HG03045 (cell line): ENCODE measurements around the gene LHX4.

Experiments used
- ATAC-seq: cut with Tn5 transposase; IDR thresholded peaks from one replicate; pipeline ENCODE4 v1.9.1; 2021; ENCODE audit warnings: mild to moderate bottlenecking, moderate library complexity; ENCODE audit not compliant: unreplicated experiment

LHX4 gene

DNA sequence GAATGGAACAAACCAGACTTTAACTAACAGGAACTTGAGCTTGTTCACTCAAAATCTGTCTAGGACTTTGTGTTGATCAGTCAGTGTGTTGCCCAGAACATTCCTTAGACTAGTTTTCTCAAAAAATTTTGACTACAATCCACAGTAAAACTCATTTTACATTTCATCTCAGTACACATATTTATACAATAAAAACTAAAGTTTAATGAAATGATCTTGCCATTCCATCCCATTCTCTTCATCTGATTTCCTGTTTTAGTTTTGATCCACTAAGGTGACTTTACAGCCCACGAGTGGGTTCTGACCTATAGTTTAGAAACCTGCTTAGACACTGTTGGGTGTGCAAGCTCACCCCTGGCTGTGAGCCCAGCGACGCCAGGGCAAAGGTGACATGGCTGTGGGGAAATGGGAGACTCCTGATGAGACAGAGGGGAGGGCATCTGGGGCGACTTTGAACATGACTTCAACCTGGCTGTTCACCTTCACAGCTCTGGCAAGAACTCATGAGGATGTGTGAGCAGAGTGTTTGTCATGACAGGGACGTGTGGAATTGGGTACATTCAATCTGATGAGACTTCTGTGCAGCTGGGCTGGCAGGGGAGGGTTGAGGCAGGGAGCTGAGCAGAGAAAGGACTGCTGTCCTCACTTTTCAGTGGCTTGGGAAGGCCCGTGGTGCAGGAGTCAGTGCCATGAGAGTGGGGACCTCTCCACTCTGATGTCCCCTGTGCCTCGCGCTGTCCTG lies 40.6 kb downstream of the LHX4 start:
- no peak for ATAC-seq

DNA sequence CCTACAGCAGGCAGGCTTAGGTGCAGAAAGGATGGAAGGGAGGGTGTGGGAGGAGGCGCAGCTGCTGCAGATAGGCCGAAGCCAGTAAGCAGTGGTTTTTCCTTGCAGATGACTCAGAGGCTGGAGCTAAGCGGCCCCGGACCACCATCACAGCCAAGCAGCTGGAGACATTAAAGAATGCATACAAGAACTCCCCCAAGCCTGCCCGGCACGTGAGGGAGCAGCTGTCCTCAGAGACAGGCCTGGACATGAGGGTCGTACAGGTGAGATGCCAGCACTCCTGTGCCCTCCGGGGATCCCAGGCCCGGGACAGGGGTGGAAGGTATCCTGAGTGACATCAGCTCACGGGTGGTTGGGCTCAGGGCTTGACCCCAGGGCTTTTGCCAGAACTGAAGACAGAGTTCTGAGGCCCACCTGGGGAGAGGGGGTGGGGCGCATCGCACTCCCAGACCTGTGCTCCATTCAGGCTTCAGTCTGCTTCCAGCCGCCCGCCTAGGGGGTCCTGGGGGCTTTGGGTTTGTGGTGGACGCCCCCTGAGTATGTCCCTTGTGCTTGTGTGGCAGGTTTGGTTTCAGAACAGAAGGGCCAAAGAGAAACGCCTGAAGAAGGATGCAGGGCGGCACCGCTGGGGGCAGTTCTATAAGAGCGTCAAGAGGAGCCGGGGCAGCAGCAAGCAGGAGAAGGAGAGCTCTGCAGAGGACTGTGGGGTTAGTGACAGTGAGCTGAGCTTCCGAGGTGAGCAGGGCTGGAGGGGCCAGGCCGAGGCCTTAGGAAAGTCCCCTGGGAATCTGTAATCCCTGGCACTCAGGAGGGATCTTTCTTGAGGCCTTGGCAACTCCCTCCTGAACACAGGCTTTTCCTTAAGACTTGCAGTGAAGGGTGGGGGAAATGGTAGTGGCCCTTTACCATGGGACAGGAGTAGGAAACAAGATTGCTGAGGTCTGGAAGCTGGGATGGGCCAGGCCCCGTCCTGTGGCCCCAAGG lies 41.5 kb downstream of the LHX4 start:
- ATAC-seq = no peak

DNA sequence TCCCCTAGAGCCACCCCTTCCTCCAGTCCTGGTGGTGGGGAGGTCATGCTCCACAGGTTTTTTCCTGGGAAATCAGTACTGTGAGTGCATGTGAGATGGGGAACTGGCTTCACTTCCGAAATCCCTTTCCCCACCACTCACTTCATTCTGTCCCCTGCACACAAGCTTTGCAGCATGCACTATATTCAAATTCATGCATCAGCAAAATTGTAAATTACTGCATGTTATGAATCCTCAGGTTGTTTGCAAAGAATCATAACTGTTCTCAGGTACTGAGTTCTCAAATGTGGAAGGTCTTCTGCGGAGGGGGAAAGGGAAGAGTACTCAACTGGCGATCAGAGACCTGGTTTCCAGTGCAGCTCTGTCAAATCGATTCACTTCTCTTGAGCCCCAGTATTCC lies 42.3 kb downstream of the LHX4 start:
- no peak for ATAC-seq

DNA sequence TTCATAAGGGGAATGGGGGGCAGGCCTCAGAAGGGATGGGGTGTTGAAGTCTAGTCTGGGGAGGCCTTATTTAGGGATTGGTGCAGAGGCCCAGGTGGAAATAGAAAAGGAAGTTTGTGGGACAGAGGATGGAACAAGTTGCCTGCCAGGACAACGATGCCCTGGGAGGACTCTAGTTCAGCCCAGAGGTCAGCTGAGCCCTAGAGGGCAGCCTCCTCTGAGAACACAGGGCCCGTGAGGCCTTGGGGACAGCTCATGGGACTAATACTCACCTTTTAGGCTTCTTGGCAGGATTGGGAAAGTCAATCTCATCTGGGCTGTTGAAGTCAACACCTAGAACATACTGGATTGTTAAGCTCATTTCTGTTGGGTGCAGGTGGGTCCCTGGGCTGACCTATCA lies 43.0 kb downstream of the LHX4 start:
- ATAC-seq = no peak

DNA sequence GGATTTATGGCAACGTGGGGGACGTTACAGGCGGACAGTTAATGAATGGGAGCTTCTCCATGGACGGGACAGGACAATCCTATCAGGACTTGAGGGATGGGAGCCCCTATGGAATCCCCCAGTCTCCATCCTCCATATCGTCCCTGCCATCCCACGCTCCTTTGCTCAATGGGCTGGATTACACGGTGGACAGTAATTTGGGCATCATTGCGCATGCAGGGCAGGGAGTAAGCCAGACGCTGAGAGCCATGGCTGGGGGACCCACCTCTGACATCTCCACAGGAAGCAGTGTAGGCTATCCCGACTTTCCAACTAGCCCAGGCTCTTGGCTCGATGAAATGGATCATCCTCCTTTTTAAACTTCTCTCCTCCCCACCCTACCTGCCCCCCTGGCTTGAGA lies 44.2 kb downstream of the LHX4 start:
- no peak for ATAC-seq

DNA sequence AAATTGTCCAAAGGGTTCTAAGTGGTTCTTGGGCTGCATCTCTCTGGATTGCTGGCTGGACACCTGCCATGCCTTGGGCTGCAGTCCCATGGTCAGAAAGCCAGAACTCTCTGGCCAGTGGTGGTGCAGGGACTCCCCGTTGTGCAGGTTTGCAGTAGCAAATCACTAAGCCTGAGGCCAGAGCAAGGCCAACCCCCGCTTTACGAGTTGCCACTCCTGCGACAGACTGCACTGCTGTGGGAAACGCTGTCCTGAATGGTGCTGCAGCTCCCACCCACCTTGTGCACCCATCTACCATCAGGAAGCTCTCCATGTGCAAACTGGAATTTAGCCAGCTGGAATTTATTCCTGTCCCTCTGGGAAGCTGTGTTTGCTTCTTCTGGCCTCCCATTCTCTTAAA lies 45.7 kb downstream of the LHX4 start:
- ATAC-seq = no peak

DNA sequence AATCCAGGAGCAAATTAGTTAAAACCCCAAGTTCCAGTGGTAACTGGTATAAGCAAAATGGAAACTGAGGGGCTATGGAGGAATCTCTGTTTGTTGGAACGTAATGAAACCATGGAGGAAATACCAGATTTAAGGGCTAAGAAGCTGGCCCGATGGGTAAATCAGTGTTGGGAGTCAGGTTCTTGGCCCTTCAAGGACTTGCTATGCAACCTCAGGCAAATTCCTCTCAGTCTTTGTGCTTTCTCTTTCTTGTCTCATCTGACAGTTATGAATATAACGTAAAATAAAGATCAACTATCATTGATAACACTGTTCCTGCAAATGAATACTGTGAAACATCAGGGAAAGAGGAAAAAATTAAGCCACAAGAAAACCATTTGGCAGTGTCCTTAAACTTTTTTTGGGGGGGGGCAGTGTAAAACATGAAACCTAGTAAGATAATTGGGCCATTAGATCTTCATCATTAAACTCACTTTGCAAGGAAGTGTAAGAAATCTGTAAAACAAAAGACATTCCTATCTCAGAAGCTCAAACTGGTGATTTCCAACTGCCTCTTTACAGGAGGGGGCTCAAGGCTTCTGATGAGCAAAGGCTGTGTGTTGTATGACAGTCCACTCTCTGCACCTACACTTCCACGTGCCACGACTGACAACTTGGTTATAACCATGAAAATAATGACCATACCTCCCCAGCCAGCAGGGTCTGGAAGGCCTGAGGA lies 47.6 kb downstream of the LHX4 start:
- ATAC-seq = no peak

DNA sequence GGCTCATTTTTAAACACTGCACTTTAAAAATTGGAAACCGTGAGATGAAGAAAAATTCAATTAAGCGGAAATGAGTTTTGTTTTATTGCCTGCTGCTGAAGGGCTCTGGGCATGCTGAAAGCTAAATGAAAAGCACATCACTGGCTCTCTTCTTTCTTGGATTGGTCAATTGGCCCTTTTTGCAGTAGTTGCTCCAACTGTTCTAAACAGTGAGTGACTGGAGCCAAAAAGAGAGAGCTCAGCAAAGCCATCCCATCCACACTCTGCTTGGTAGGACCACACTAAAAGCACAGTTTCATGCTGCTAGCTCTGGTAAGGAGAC lies 48.1 kb downstream of the LHX4 start:
- ATAC-seq = no peak

DNA sequence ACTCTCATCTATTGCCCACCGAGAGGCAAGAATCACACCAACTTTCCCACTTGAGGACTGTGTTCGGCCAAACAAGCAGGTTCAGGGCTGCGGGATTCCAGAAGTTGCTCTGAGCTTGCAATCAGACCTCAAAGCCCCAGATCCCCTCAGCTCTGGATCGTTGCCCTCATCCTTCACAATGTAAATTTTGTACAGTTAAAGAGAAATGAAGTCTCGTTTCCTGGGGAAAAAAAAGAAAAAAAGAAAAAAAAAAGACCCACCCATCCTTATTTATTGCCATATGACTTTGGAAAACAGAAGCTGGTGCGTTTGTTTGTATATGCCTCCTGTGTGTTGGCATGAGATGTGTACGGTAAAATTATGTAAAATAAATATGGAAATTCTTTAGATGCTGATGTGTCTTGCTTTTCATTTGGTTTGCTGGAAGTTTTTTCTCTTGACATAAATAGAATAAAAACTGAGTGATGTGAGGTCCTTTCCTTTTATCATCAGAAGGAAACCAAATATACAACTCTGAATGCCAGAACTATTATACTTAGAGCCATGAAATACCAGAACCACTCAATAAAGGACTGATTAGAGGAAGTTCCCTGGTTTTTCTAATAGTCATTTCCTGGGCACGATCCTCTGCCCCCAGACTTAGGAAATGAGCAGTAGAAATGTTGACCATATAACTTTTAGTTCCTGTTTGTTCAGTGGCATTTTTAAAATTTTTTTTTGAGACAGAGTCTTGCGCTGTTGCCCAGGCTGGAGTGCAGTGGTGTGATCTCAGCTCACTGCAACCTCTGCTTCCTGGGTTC lies 48.7 kb downstream of the LHX4 start:
- no peak for ATAC-seq

DNA sequence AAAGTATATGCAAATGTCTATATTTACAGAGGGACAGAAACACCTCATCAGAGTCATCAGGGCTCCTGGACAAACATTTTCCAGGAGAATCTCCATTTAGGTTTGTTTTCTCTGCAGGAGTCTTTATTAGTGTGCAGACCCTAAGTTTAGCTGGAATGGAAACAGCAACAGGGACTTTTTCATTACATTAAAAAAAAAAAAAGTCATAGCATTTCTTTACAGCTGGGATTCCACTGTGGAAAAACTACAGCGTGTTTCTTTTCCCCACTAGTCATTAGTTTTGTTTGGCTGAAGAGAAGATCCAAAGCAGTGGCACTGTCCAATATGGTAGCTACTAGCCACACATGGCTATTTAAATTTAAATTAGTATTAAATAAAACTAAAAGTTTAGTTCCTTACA lies 49.6 kb downstream of the LHX4 start:
- no peak for ATAC-seq

DNA sequence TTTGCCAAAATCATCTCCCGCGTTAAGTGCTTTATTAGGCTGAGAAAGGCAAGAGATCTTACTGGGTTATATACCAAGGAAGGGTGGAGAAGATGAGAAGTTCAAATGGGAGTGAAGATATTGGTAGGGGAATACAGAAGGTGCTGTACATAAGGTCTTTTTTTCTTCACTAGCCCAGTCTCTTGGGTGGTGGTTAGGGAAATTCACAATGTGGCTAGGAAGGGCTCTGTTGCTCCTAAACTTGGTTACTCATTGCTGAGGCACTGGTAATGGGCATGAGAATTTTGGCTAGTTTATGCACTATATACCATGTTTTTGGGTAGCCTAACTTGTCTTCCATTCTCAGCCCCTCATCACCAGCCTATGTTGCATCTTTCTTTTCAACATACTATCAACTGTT lies 50.6 kb downstream of the LHX4 start:
- no peak for ATAC-seq

DNA sequence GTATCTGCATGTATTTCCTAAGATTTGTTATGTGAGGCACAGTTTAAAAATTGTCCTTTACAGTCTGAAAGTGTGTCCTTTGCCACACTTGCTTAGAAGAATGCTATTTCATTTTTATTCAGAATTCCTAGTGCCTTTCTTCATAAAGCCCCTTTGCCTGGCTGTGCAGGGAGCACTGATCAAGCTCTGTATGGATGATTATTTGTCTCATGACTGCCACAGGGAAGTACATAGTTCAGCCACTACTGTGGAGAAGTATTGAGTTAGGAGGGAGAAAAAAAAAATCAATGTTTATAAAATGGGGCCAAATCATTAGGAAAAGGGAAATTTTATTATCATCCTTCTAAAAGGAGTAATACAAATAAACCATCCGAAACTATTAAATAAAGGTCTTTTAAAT lies 51.4 kb downstream of the LHX4 start:
- ATAC-seq = no peak

DNA sequence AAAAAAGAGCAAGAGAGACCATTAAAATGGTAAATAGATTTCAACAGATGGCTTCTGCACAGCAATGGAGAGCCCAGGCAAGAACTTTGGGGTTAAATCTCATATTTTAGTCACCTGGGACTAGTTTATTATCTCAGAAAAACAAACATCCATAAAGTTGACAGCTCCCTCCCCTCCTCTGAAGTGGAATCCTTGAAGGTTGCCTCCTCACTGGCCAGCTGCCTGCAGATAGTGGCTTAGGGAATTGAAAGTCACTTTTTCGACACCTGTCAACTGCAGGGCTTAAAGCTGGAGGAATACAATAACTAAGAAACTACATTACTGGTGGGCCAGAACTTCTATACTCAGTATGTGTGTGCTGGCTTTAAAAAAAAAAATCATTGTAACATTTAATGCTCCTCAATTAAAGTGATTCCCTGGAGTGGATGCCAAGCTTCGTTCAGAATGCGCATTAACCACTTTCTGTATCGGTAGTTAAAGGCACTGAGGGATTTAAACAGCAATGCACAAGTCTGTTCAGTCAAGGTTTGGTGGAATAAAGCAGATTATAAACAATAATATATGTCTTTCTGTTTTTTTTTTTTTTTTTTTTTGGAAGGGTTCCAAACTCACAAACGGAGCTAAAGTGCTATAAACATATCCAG lies 52.5 kb downstream of the LHX4 start:
- no peak for ATAC-seq

DNA sequence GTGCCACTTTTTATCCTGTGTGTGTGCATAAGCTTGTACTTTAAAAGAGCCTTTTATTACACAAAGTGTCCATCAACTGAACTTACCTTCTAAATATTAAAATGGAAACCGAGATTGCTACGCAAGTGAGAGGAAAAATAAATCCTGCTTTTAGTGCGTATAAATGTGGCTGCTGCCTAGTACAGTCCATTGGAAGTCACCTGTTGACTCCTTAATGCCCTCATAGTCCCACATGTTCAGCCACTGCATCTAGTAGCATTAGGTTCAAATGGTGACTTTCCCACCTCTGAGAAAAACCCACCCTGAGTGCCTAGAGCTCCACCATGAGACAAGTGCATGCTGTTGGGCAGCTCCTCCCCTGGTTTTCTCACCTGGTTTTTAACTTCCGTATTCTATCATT lies 53.0 kb downstream of the LHX4 start:
- ATAC-seq = no peak

DNA sequence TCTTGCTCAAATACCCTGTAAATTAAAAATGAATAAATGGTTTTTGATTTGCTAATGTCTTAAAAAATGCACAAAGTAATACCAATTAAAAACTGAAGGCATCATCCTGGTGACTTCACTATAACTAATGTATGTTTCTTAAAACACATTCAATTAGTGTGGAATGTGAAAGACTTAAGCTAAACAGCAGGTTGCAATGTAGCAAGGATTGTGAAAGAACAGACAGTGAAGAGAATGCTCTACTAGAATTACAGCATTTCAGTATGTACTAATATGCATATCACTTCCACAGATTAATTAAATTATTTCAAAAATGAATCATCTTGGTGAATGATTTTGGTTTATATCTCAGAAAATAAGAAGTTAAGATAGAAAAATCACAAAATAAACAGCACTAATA lies 56.4 kb downstream of the LHX4 start:
- ATAC-seq = no peak

DNA sequence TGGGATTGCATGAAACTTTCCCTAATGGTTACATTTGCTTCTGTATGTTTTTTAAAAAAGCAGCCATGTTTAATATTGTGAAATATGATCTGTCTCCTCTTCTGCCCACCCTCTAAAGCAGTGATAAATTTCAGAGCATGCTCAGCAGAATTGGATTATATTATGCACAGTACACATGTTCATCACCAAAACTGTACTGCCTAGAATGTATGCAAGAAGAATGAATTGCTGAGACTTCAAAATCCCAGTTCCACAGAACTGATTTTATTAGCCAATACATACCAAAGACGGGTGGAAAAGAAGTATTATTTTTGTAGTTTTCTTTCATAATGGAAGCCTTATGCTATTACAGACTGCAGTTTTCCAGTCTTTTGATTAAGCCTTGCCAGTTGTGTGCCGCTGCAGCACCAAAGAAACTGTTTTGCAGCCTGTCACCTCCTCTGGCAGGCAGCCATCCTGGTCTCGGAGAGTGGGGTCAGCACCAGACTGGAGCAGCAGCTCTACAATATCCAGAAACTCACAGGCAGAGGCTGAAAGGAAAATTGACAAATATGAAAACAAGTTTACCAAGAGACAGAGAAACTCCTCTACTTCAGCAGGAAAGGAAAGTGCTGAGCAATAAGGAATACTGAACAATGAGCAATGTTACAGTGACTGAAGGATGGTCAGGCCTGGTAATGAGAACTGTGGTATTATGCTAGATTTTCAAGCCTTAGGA lies 58.1 kb downstream of the LHX4 start:
- ATAC-seq = no peak

DNA sequence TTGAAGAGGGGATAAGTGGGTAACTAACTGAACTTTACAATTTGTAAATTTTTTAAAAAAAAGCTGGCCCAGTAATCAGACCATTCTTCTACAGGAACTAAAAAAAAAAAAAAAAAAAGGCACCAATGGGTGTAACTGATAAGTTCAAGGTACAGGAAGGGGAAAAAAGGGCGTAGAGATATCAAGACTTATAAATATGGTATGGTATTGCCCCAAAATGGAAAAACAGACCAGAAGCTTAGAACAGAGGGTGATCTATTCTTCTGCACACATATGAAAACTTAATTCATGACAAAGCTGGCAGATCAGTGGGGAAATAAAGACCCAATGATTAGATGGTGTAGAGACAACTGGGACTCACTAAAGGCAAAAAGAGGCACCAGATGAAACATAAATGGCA lies 58.9 kb downstream of the LHX4 start:
- no peak for ATAC-seq

DNA sequence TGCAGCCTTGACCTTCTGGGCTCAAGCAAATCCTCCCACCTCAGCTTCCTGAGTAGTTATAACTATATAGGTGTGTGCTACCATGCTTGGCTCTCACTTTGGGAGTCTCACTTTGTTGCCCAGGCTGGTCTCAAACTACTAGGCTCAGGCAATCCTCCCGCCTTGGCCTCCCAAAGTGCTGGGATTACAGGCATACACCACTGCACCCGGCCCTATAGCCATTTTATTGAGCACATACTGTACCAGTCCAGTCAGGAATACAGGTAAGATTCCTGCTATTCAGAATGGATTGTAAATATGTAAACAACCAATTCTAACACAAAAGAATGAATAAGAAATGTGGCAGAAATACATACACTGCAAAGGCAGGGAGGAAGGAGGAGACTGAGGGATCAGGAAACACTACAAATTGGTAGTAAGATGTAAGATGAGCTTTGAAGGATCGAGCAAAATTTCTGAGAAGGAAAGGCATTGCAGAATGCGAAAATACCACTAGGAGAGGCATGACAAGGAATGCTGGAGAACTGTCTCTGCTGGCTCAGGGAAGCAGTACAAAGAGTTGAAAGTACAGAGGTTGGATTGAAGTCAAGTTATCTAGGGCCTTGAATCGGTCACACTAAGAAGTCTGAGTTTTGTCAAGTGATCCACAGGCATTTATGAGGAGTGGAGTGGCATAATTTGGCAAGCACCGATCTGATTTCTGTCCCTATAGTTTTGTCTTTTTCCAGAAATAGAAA lies 60.4 kb downstream of the LHX4 start:
- no peak for ATAC-seq

DNA sequence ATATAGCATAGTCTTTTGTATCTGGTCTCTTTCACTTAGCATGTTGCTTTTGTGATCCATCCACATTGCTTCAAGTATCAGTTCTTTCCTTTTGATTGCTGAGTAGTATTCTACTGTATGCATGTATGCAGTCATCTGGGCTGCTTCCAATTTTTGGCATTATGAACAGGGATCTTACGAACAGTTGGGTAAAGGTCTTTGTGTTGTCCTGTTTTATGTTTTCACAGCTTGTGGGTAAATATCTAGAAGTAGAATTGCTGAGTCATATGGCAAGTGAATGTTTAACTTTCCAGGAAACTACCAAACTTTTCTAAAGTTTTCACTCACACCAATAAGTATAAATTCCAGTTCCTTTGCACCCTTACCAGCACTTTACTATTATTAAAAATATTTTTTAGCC lies 60.9 kb downstream of the LHX4 start:
- ATAC-seq = no peak
